Duodenal mucosa (tissue), 2 donors: ENCODE data around the gene RPL10.

Experiments
- H3K27ac ChIP-seq: one replicate; pipeline ENCODE4 v1.7.0; 2013; ENCODE audit warnings: low read depth, low read length
- H3K27me3 ChIP-seq, 2 donors: one replicate each; pipeline ENCODE4 v1.7.0; 2013; ENCODE audit warnings: low read length in 2 of 2, control low read depth in 1 of 2; ENCODE audit not compliant: insufficient read depth in 2 of 2, control insufficient read depth in 1 of 2
- H3K36me3 ChIP-seq, 2 donors: one replicate each; pipeline ENCODE4 v1.7.0; 2013; ENCODE audit warnings: low read length in 2 of 2, control low read depth in 1 of 2; ENCODE audit not compliant: insufficient read depth in 2 of 2, control insufficient read depth in 1 of 2
- H3K4me1 ChIP-seq, 2 donors: one replicate each; pipeline ENCODE4 v1.7.0; 2013; ENCODE audit warnings: low read length in 2 of 2, control low read depth in 1 of 2; ENCODE audit not compliant: insufficient read depth in 2 of 2, control insufficient read depth in 1 of 2
- H3K4me3 ChIP-seq, 2 donors: one replicate each; pipeline ENCODE4 v1.7.0; 2013; ENCODE audit warnings: low read length in 2 of 2, low read depth in 1 of 2
- H3K9ac ChIP-seq, 2 donors: one replicate each; pipeline ENCODE4 v1.7.0; 2013; ENCODE audit warnings: low read length in 2 of 2, low read depth in 1 of 2
- H3K9me3 ChIP-seq, 2 donors: one replicate each; pipeline ENCODE4 v1.7.0; 2013; ENCODE audit warnings: low read length in 2 of 2, control low read depth in 1 of 2; ENCODE audit not compliant: control insufficient read depth in 1 of 2

RPL10 gene

GRCh38 chrX:154354013-154354412 is 44.2 kb upstream of the RPL10 start:
- Histone ChIP-seq H3K9me3 (no peaks in the 10 kb centered on the region), H3K9ac (no peak overlapping the region), H3K4me3 (no peak overlapping the region), H3K27ac (no peak overlapping the region), H3K4me1 (peaks cover 14 to 18% of the 10 kb centered on the region in 2 donors), H3K36me3 (peaks cover 9 to 43% of the 10 kb centered on the region in 2 donors), H3K27me3 (no peaks in the 10 kb centered on the region)

GRCh38 chrX:154354516-154354915 is 43.7 kb upstream of the RPL10 start:
- H3K27me3 ChIP-seq = no peaks in the 10 kb centered on the region
- H3K9me3 ChIP-seq = no peaks in the 10 kb centered on the region
- no peak overlapping the region for H3K4me3 ChIP-seq
- no peak overlapping the region for H3K9ac ChIP-seq
- H3K4me1 ChIP-seq = peaks cover 14 to 18% of the 10 kb centered on the region in 2 donors
- H3K27ac ChIP-seq = no peak overlapping the region
- H3K36me3 ChIP-seq = peaks cover 10 to 47% of the 10 kb centered on the region in 2 donors

GRCh38 chrX:154355094-154355775 is 42.9 kb upstream of the RPL10 start:
- Histone ChIP-seq H3K9me3 (no peaks in the 10 kb centered on the region), H3K27ac (no peak overlapping the region), H3K4me3 (no peak overlapping the region), H3K9ac (no peak overlapping the region), H3K36me3 (peaks cover 5 to 44% of the 10 kb centered on the region in 2 donors), H3K27me3 (no peaks in the 10 kb centered on the region), H3K4me1 (peaks cover 8 to 17% of the 10 kb centered on the region in 2 donors)

- no peak overlapping the region for H3K4me3 ChIP-seq
- H3K27ac ChIP-seq = no peak overlapping the region
- no peaks in the 10 kb centered on the region for H3K9me3 ChIP-seq
- peaks cover 5 to 44% of the 10 kb centered on the region in 2 donors for H3K36me3 ChIP-seq
- H3K4me1 ChIP-seq = peaks cover 3 to 12% of the 10 kb centered on the region in 2 donors
- H3K27me3 ChIP-seq = no peaks in the 10 kb centered on the region
- H3K9ac ChIP-seq = no peak overlapping the region
These were observed 42.4 kb upstream of the RPL10 start for GRCh38 chrX:154355776-154356140.

GRCh38 chrX:154356596-154356995 is 41.6 kb upstream of the RPL10 start:
- Histone ChIP-seq H3K27ac (no peak overlapping the region), H3K4me1 (peaks cover 0 to 5% of the 10 kb centered on the region in 2 donors)

GRCh38 chrX:154357205-154357604 is 41.0 kb upstream of the RPL10 start:
- no peaks in the 10 kb centered on the region for H3K4me1 ChIP-seq
- peaks cover 11 to 50% of the 10 kb centered on the region in 2 donors for H3K36me3 ChIP-seq
- no peak overlapping the region for H3K27ac ChIP-seq
- H3K9ac ChIP-seq = no peak overlapping the region
- H3K9me3 ChIP-seq = no peaks in the 10 kb centered on the region
- H3K27me3 ChIP-seq = no peaks in the 10 kb centered on the region
- no peak overlapping the region for H3K4me3 ChIP-seq

More at GRCh38 chrX:154356596-154356995, 41.6 kb upstream of the RPL10 start:
- Histone ChIP-seq H3K4me3 (no peak overlapping the region), H3K27me3 (no peaks in the 10 kb centered on the region), H3K9me3 (no peaks in the 10 kb centered on the region), H3K36me3 (peaks cover 9 to 50% of the 10 kb centered on the region in 2 donors), H3K9ac (no peak overlapping the region)

- H3K36me3 ChIP-seq = peaks cover 11 to 51% of the 10 kb centered on the region in 2 donors
- no peaks in the 10 kb centered on the region for H3K9me3 ChIP-seq
- H3K27me3 ChIP-seq = no peaks in the 10 kb centered on the region
These were observed 40.2 kb upstream of the RPL10 start for GRCh38 chrX:154358011-154358410.

GRCh38 chrX:154358829-154359228 is 39.3 kb upstream of the RPL10 start:
- Histone ChIP-seq H3K9me3 (no peaks in the 10 kb centered on the region), H3K36me3 (peaks cover 11 to 48% of the 10 kb centered on the region in 2 donors), H3K4me3 (no peak overlapping the region), H3K27ac (no peak overlapping the region), H3K27me3 (no peaks in the 10 kb centered on the region), H3K4me1 (no peaks in the 10 kb centered on the region), H3K9ac (no peak overlapping the region)

More at GRCh38 chrX:154358011-154358410, 40.2 kb upstream of the RPL10 start:
- Histone ChIP-seq H3K27ac (no peak overlapping the region), H3K9ac (no peak overlapping the region), H3K4me3 (no peak overlapping the region), H3K4me1 (no peaks in the 10 kb centered on the region)

GRCh38 chrX:154359362-154360154 is 38.6 kb upstream of the RPL10 start:
- H3K4me1 ChIP-seq = no peaks in the 10 kb centered on the region
- H3K4me3 ChIP-seq = no peak overlapping the region
- H3K9me3 ChIP-seq = no peaks in the 10 kb centered on the region
- H3K27ac ChIP-seq = no peak overlapping the region
- H3K36me3 ChIP-seq = peaks cover 11 to 48% of the 10 kb centered on the region in 2 donors
- no peak overlapping the region for H3K9ac ChIP-seq
- H3K27me3 ChIP-seq = no peaks in the 10 kb centered on the region

GRCh38 chrX:154360155-154360713 is 37.9 kb upstream of the RPL10 start:
- no peak overlapping the region for H3K9ac ChIP-seq
- no peak overlapping the region for H3K4me3 ChIP-seq
- H3K27ac ChIP-seq = no peak overlapping the region
- peaks cover 11 to 48% of the 10 kb centered on the region in 2 donors for H3K36me3 ChIP-seq
- no peaks in the 10 kb centered on the region for H3K4me1 ChIP-seq
- H3K9me3 ChIP-seq = no peaks in the 10 kb centered on the region
- no peaks in the 10 kb centered on the region for H3K27me3 ChIP-seq
